Stimulated activated CD4-positive, alpha-beta T cell treated with anti-CD3 and anti-CD28 coated beads, TNF-alpha, amount 100 ng/mL, for 48 hours (primary cell): ENCODE measurements around the gene TRIM33.
"Not testable (repeated sequence)": the region's sequence is repeated elsewhere in the genome, so short reads cannot be mapped to it uniquely, and the experiment has no call there.

ENCODE experiments used
- DNase-seq, 3 donors: peaks; one replicate each; pipeline ENCODE4 v3.0.0-alpha.2; 2020; ENCODE audit warnings: low read depth in 3 of 3

TRIM33 gene

DNA sequence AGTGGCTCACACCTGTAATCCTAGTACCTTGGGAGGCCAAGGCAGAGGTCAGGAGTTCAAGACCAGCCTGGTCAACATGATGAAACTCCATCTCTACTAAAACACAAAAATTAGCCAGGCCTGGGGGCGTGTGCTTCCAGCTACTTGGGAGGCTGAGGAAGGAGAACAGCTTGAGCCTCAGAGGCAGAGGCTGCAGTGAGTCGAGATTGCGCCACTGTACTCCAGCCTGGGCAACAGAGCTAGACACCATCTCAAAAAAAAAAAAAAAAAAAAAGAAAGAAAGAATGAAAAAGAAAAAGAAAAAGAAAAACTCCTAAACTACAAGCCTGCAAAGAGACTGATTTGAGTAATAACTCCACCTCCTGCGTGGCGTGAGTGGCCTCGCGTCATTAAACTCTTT lies 92.1 kb downstream of the TRIM33 start:
- DNase-seq: not testable (repeated sequence)

DNA sequence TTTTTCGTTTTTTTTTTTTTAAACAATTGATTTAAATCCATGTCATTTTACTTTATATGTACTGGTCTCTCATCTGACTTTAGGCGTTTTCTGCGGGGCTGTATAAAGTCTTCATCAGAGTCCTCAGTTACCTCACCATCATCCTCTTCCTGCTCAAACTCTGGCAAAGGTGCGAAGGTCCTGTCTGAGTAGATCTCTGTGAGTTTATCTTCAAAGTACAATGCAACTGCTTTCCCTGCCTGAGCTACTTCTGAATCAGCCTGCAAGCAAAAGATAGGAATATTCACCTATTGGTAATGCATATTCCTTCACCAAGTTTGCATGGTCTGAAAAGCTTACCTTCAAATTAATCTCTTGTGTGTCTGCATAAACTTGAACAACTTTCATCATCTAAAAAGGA lies 113.4 kb downstream of the TRIM33 start:
- DNase-seq: no peak

DNA sequence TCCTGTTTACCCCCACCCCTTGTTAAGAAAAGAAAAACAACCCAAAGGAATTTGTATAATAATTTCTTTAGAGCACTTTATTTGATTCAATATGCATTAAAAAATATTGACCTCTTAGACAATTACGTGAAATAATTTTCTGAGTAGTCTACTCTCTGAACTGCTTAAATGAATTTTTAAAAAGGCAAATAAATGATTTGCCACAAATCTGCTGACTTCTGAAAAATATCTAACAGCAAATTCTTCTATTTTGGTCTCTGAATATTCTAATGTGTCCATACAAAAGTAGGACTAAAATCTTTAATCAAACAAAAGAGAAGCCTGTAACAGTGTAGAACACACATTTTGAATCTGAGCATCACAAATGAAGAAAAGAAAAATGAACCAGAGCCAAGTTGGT lies 115.1 kb downstream of the TRIM33 start:
- DNase-seq: no peak

DNA sequence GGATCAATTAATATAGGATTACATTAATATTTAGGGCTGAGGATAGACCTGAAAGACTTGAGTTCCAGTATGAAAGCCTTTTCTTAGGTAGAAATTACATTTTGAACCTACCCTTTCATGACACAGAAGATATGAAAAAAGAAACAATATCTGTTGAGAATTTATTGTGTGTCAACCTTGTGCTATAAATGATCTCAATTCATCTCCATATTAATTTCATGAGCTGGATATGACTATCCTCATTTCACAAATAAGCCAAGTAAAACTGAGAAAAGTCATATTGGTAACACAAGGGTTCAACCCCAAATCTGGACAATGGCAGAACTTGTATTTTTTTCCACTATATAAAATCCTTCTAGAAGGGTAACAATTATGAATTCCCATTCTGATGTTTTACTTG lies 120.0 kb downstream of the TRIM33 start:
- DNase-seq: no peak

DNA sequence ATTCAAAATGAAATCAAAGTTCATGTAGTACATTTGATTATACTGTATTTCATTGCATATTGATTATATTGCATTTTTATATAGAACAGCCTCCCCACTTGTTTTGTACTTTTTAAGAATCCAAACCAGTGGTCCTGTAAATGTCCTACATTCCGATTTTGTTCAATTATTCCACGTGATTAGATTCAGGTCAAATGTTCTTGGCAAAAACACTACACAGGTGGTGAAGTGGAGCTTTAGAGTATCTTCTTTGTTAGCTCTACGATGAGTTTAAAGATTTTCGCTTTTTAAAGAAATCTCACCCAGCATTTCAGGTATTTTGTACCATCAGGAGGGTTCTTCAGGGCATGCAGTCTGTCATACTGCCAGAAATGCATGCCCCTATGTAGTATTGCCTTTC lies 120.6 kb downstream of the TRIM33 start:
- no peak for DNase-seq

DNA sequence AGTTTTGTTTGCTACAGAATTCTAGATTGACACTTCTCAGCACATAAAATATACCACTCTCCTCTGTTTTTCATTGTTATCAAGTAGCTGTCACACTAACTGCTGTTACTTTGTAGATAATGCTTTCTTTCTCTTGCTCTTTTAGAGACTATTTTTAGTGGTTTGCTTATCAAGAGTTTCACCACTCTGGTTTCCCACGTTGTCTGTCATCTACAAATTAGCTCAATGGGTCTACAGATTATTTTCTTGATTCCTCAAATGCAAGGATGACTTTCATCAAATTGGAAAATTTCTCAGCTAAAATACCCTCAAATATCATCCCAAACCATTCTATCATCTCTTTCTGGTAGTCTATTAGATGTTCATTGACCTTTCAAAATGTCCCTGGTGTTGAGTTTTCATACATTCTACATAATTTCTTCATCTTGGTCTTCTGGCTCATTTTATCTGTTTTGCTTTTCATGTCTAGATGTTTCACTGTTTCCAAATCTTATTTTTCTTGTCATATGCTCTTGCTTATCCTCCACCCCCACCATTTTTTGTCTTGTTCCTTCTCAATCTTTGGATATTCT lies 122.5 kb downstream of the TRIM33 start:
- DNase-seq: no peak

DNA sequence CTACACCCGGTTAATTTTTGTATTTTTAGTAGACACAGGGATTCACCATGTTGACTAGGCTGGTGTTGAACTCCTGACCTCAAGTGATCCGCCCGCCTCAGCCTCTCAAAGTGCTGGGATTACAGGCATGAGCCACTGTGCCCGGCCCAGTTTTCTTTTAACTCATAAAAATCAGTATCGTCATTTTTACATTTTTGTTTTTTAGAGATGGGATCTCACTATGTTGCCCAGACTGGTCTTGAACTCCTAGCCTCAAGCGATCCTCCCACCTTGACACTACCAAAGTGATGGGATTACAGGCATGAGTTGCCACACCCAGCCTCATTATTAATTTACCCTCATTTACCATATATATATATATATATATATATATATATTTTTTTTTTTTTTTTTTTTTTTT lies 123.4 kb downstream of the TRIM33 start:
- not testable (repeated sequence) for DNase-seq

DNA sequence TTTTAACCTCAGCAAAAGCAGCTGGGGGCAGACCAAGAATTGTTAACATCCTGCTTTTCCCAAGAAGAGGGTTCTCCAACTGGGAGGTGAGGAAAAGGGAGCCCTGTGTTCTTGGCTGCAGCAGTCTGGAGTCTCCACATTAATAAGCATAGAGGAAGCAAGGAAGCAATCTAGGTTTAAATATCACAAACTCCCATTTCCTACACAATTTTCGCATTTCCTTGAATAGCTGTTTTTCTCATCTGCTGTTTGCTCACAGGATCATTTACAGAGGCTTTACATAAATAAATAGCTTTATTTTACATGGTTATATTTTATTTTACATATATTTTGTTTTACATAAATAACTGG lies 124.0 kb downstream of the TRIM33 start:
- DNase-seq: no peak

DNA sequence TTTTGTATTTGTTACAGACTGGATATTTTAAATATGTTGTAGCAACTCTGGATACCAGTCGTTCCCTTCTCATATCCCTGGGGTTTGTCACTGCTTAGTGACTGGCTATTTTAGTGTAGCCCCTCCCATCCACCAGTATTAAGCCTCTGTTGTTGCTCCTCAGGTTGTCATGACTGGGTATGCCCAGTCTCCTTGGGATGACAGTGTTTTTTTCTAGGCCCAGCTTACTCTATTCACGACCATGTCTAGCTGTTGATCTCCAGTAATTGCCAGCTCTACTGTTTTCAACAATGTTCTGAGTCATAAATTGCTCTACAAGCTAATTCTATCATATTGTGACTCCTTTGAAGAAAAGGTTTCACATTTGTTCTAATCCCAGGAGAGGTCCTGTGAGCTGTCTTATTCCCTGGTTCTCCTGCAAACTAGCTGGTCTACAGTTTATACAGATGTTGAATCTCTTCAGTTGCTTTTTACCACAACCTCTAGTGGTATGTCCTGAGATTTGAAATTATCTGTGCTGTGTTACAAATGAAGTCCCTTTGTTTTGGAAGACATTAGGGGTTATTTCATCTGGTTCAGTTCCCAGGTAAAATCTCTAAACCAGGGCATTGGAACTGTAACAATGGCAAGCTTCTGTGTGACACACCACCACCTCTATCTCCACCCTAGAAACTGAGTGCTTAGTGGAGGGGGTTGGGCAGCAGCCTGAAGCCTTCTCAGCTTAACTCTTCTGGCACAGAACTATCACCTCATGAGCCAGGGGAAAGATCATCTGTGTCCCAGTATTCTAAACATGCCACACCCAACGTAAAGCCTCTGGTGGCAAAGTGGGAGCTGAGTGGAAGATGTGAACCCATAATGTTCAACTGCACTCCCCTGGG lies 124.6 kb downstream of the TRIM33 start:
- no peak for DNase-seq

DNA sequence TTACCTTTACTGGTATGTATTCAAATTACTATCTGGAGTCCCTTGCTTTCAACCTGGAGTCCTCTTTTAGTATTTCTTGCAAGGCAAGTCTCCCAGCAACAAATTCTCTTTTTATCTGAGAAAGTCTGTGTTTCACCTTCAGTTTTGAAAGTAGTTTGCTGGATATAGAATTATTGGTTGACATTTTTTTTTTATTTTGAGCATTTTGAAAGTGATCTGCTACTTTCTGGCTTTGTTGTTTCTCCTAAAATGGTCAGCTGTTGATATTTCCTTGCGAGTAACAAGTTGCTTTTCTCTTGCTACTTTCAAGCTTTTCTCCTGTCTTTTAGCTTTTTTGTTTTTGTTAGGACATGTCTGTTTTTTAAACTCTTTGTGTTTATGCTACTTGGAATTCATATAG lies 126.1 kb downstream of the TRIM33 start:
- DNase-seq: no peak

DNA sequence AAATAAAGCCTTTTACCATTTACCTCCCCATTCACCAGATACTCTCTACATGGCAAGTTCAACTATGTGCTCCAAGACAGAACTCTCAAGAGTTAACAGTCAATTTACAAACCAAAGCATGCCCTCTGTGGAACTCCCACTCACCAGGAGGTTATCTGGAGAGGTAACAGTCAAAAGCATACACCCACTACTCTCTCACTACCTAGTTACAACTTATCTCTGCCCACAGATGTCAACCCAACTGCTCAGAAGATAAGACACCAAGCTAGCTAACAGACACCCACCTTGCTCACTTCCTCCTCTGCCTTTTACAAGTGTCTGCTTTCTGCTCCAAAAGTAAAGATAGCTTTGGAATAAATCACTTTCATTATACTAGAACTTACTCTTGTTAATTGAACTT lies 131.0 kb downstream of the TRIM33 start:
- no peak for DNase-seq

DNA sequence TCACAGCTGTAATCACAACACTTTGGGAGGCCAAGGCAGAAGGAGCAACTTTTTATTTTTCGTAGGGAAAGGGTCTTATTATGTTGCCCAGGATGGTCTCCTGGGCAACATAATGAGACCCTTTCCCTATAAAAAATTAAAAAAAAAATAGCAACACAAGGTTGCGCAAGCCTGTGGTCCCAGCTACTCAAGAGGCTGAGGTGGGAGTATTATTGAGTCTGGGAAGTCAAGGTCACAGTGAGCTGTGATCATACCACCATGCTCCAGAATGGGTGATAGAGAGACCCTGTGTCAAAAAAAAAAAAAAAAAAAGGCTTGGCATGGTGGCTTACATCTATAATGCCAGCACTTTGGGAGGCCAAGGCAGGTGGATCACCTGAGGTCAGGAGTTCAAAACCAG lies 131.6 kb downstream of the TRIM33 start:
- no peak for DNase-seq

DNA sequence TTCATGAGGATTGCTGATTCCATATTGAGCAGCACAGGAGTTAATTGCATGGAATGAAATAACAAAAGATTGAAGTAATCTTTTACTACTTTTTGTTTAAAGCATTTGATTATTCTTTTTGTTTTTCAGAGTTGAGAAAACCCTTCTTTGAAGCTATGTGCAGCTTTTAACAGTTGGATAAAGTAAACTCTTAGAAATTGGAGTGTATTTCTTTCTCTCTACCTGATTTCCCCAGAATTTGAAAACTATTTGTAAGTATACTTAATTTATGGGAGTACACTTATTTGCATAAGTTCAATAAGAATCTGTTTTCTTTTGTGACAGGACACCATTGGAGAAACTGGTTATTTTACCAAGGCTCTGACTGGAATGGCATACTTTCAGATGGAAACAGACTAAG lies 133.6 kb downstream of the TRIM33 start:
- no peak for DNase-seq

DNA sequence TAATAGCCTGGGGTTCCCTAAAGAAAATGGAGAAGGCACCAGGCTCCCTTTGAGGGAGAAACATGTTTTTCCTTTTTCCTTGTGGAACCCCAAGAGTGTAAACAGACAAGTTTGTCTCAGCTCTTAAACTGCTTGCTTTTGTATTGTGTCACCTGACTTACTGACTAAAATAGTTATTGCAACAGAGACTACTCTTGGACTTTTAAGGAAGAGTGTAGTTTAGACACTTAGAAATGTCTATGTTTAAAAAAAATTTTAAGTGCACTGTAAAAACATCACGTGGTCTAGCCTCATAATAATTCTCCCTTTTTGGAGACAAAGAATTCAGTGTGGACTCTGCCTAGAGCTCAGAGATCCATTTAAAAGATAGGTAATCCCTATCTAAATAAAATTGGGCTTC lies 141.1 kb downstream of the TRIM33 start:
- no peak for DNase-seq

DNA sequence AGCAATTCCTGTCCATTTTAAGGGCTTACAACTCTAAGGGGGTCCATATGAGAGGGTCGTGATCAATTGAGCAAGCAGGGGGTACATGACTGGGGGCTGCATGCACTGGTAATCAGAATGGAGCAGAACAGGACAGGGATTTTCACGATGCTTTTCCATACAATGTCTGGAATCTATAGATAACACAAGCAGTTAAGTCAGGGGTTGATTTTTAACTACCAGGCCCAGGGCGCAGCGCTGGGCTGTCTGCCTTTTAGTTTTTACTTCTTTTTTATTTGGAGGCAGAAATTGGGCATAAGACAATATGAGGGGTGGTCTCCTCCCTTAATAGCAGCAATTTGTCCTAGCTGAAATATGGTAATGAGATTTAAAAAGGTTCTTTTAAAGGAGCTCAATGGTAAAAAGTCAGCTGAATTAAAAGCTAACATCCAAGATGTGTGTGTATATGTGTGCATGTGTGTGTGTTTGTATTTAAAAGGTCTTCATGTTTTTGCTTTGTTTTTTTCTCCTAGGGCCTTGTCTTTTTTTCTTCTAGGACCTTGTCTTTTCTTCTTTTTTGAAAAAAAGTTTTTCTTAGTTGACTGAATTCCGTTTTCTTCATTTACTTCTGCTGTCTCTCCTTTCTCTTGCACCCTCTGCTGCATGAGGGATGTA lies 141.6 kb downstream of the TRIM33 start:
- DNase-seq: not testable (repeated sequence)

DNA sequence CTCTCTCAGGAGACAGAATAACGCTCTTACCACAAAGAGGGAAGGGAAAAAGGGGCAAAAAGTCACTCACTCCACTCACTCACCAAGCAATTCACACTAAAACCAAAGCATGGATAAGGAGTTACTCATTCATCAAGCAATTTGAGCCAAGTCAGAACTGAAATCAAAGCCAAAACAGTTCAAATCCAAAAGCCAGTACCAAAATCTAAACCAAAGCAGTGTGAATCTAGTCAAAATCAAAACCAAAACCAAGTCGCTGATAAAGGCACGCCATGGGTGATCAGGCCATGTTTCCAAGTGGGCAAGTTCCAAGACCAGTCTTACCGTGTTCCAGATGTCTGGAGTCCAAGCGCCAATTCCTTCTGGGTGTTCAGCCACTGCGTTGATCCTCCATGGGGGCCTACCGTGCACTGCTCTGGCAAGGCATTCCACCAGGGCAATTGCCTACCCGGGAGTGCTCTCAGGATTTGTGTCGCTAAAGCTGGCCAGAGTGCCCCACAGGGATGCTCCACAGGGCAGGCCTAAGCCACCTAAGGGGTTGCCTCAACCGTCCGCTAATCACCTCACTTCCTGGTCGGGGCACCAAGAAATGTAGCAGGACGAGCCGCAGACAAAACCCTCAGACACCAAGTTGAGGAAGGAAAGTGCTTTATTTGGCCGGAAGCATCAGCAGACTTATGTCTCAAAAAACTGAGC lies 142.3 kb downstream of the TRIM33 start:
- no peak for DNase-seq

DNA sequence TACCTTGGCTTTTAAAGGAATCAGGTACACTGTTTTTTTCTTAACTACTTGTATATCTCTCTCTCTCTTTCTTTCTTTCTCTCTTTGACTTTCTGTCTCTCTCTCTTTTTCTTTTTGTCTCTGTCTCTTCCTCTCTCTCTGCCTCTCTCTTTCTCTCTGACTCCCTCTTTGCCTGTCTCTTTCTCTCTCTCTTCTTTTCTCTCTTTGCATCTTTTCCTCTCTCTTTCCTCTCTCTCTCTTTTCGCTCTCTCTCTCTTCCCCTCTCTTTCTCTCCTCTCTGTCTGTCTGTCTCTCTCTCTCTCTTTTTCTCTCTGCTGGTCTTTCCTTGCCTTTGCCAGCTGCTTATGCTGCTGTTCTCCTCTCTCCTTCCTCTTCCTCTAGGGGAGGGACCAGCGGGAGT lies 143.2 kb downstream of the TRIM33 start:
- no peak for DNase-seq

DNA sequence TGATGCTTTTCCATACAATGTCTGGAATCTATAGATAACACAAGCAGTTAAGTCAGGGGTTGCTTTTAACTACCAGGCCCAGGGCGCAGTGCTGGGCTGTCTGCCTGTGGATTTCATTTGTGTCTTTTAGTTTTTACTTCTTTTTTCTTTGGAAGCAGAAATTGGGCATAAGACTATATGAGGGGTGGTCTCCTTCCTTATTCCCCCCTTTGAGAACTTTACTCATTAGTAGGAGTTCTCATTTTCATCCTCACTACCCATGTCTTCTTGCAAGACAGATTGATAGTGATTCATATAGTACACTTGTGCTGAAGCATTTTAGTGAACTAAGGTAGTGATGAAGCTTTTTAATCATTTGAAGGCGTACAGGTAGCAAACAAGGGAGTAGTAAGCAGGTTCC lies 147.8 kb downstream of the TRIM33 start:
- DNase-seq: not testable (repeated sequence)

DNA sequence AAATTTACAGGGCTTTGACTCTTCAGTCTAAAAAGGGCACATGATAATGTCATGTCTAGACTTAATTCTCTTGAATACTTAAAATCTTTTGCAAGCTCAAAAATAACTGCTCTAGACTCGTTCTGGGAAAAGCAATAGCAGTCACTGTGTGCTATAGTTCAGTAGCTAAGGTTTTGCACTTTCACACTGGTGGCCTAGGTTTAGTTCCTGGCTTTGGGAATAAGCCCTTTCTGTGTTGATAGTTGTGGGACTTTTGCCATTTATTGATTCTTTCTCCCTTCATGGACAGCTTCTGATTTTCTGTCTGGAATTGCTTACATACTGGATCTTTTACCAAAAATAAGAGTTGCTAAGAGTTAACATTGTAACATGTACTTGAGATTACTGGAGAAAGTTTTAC lies 151.2 kb downstream of the TRIM33 start:
- no peak for DNase-seq

DNA sequence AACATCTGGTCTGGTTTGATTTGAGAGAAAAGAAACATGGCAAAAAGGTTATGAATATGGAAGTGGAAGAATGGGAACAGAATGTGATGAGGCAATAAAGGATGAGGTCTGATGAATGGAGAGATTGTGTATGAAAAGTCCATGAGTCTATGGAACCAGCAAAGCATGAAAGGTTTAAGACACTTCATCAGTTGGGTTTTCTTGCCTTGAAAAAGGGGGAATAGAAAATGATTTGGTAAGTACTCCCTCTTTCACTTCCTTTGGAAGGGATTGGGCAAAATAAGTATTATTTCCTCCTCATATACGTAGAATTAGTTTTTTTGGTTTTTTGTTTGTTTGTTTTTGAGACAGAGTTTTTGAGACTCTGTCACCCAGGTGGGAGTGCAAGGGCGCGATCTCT lies 155.8 kb downstream of the TRIM33 start:
- no peak for DNase-seq

DNA sequence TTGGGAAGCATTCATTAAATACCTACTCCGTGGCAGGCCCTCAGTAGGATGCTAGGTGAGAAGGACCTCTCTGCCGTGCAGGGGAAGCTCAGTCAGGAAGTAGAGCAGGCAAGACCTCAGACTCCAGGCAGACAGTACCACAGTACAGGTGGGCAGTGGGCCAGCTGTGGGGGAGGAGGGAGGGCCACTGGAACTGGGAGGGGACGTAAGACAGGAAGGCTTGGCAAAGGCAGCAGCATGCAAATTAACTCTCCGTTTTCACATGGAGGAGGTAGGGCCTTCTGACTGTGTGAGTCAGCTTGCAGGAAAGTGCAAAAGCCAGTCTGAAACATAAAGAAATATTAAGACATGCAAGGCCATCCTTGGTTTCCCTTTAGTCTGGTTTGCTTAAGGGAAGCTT lies 157.7 kb downstream of the TRIM33 start:
- DNase-seq: no peak

DNA sequence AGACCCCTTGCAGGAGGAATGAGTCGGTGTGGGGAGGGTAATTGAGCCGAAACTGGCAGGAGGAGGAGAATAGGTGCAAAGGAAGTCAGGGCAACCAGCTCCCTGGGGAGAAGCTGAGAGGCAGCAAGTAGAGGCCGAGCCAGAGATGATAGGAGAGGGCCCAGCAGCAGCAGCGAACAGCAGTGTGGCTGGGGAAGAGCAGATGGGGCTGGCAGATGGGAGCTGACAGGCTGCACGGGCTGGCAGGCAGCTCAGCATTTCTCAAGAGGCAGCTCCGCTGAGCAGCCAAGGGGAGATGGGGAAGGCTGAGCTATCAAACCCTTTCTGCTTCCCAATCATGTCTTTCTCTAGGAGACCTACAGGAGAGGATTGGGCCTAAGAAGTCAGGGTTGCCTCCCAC lies 158.2 kb downstream of the TRIM33 start:
- no peak for DNase-seq
